NCI-H2196 treated with DMSO at 0.1 percent for 48 hours (cell line): ENCODE results near the gene THSD4.
A peak's percentile ranks its signal among the peaks of the same experiment; 100 is the strongest.

Experiments used
- DNase-seq: peaks from one replicate; lab custom pipeline; 2025; ENCODE audit not compliant: unreplicated experiment; lab: John Stamatoyannopoulos, UW

The THSD4 gene

GRCh38 chr15:71114887-71115566 is at the start of gene THSD4:
Gene THSD4 (plus strand): TSS chr15:71115471.
- DNase-seq, result peak; percentile 17

- no peak for DNase-seq
Measured at GRCh38 chr15:71066983-71067382, 48.3 kb upstream of the THSD4 start.

- DNase-seq, result no peak
Measured at GRCh38 chr15:71069693-71070092, 45.6 kb upstream of the THSD4 start.

- no peak for DNase-seq
Measured at GRCh38 chr15:71071529-71071928, 43.7 kb upstream of the THSD4 start.

GRCh38 chr15:71072423-71072822 is 42.8 kb upstream of the THSD4 start:
- DNase-seq, result no peak

- no peak for DNase-seq
Measured at GRCh38 chr15:71078506-71079207, 36.6 kb upstream of the THSD4 start.

GRCh38 chr15:71079208-71080044 is 35.8 kb upstream of the THSD4 start:
- DNase-seq, result no peak

- no peak for DNase-seq
Measured at GRCh38 chr15:71080166-71080565, 35.1 kb upstream of the THSD4 start.

GRCh38 chr15:71080705-71081104 is 34.6 kb upstream of the THSD4 start:
- DNase-seq, result no peak

GRCh38 chr15:71082803-71083202 is 32.5 kb upstream of the THSD4 start:
- no peak for DNase-seq

GRCh38 chr15:71083349-71083748 is 31.9 kb upstream of the THSD4 start:
- no peak for DNase-seq

GRCh38 chr15:71084264-71084663 is 31.0 kb upstream of the THSD4 start:
- no peak for DNase-seq

GRCh38 chr15:71085809-71086208 is 29.5 kb upstream of the THSD4 start:
- no peak for DNase-seq

- no peak for DNase-seq
Measured at GRCh38 chr15:71088155-71088554, 27.1 kb upstream of the THSD4 start.

GRCh38 chr15:71088683-71089082 is 26.6 kb upstream of the THSD4 start:
- no peak for DNase-seq

GRCh38 chr15:71089801-71090200 is 25.5 kb upstream of the THSD4 start:
- DNase-seq, result no peak

GRCh38 chr15:71091601-71092000 is 23.7 kb upstream of the THSD4 start:
- no peak for DNase-seq

GRCh38 chr15:71092056-71092600 is 23.1 kb upstream of the THSD4 start:
- DNase-seq, result no peak

GRCh38 chr15:71093054-71094024 is 21.9 kb upstream of the THSD4 start:
- DNase-seq, result peak; percentile 4

- no peak for DNase-seq
Measured at GRCh38 chr15:71094137-71094536, 21.1 kb upstream of the THSD4 start.
